Neural progenitor cell (in vitro differentiated cells): ENCODE data around the gene MAN1A1. TPM values are rescaled to one million over a fixed set of nuclear protein-coding genes. Genes with fewer than 3 reads are reported as not detected.

ENCODE experiments used
- DNase-seq: peaks from one replicate; pipeline ENCODE4 v3.0.0-alpha.2; 2016; ENCODE audit warnings: low spot score
- H2AFZ ChIP-seq: fragments of 200-600 bp; sonication (generic); replicated peaks from 2 replicates; pipeline ENCODE4 v1.6.1; 2016; ENCODE audit warnings: antibody characterized with exemption
- H3F3A ChIP-seq: fragments of 200-600 bp; sonication (generic); 2 replicates; pipeline ENCODE4 v1.6.1; 2016; ENCODE audit warnings: antibody characterized with exemption, low read depth
- H3K27ac ChIP-seq: fragments of 200-600 bp; sonication (generic); 2 replicates; pipeline ENCODE4 v1.5.1; 2016; ENCODE audit warnings: mild to moderate bottlenecking
- H3K27me3 ChIP-seq: fragments of 200-600 bp; sonication (generic); 2 replicates; pipeline ENCODE4 v1.6.1; 2016; ENCODE audit warnings: mild to moderate bottlenecking, moderate library complexity
- H3K36me3 ChIP-seq: fragments of 200-600 bp; sonication (generic); 2 replicates; pipeline ENCODE4 v1.5.1; 2016
- H3K4me1 ChIP-seq: fragments of 200-600 bp; sonication (generic); 2 replicates; pipeline ENCODE4 v1.6.1; 2016; ENCODE audit warnings: mixed run types
- H3K4me2 ChIP-seq: fragments of 200-600 bp; sonication (generic); 2 replicates; pipeline ENCODE4 v1.6.1; 2016
- H3K4me3 ChIP-seq: fragments of 200-600 bp; sonication (generic); 2 replicates; pipeline ENCODE4 v1.5.1; 2016
- H3K79me2 ChIP-seq: fragments of 200-600 bp; sonication (generic); 2 replicates; pipeline ENCODE4 v1.6.1; 2016; ENCODE audit warnings: low read depth
- H3K9ac ChIP-seq: fragments of 200-600 bp; sonication (generic); 2 replicates; pipeline ENCODE4 v1.6.1; 2016
- H3K9me3 ChIP-seq: fragments of 200-600 bp; sonication (generic); 2 replicates; pipeline ENCODE4 v1.5.1; 2016; ENCODE audit warnings: low read depth
- H4K20me1 ChIP-seq: fragments of 200-600 bp; sonication (generic); 2 replicates; pipeline ENCODE4 v1.6.1; 2016; ENCODE audit warnings: low read depth
- H3K27ac Mint-ChIP-seq: 3 replicates; pipeline ENCODE4 v1.8.0; 2021; ENCODE audit warnings: mixed read lengths
- H3K27me3 Mint-ChIP-seq: 2 replicates; pipeline ENCODE4 v1.8.0; 2022; ENCODE audit warnings: low read depth, mild to moderate bottlenecking, inconsistent platforms, moderate library complexity, mixed read lengths; ENCODE audit not compliant: insufficient read depth
- H3K36me3 Mint-ChIP-seq: 3 replicates; pipeline ENCODE4 v1.8.0; 2021; ENCODE audit warnings: mixed read lengths
- H3K4me1 Mint-ChIP-seq: 3 replicates; pipeline ENCODE4 v1.8.0; 2021; ENCODE audit warnings: mixed read lengths
- H3K4me3 Mint-ChIP-seq: 3 replicates; pipeline ENCODE4 v1.8.0; 2021; ENCODE audit warnings: mild to moderate bottlenecking, moderate library complexity, mixed read lengths
- H3K9me3 Mint-ChIP-seq: 3 replicates; pipeline ENCODE4 v1.8.0; 2020; ENCODE audit warnings: mixed read lengths
- EZH2 ChIP-seq: fragments of 200-600 bp; sonication (generic); IDR thresholded peaks from 2 replicates; pipeline ENCODE4 v1.6.1; 2017; ENCODE audit warnings: antibody characterized with exemption, mild to moderate bottlenecking, moderate library complexity
- EZH2phosphoT487 ChIP-seq: fragments of 200-600 bp; sonication (generic); IDR thresholded peaks from 2 replicates; pipeline ENCODE4 v1.6.1; 2017; ENCODE audit warnings: antibody characterized with exemption
- total RNA-seq: library from RNA; depleted of rRNA; stranded (reverse); fragments of >200 nt; gene quantifications from 2 replicates; pipeline ENCODE4 v1.2.3, GENCODE V29; 2015; ENCODE audit warnings: low replicate concordance
- TF ChIP-seq, protein P1 (sequence below): fragments of 200-600 bp; sonication (generic); IDR thresholded peaks from 2 replicates; pipeline ENCODE4 v1.5.1; 2017; ENCODE audit warnings: antibody characterized with exemption, mild to moderate bottlenecking

The MAN1A1 gene
- total RNA-seq, 1 donor from 2014 or later, result 5.2 TPM

DNA sequence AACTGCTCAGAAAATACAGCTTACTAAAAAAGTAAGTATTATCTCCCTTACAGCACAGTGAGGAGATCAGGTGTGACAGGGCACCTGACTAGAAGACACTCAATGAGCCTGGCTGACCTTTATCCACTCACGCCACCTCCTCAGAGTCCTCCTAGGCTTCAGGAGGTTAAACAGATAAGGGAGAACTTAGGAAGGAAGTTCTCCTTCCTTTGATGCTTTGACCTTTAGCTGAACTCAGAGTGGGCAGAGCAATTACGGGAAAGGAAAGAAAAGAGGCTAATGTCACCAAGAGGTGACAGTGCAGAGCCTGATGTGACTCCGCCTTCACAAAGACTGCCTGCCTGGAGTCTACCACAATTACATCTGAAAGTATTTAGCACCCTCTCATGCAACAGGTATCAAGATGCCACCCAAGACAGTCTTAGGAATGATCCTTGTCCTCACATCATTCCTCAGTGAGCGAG, 36.7 kb downstream of the MAN1A1 start:
- Histone ChIP-seq H2AFZ (no peak overlapping the region), H3K4me3 (no peak overlapping the region), H3K4me2 (no peak overlapping the region), H4K20me1 (no peaks in the 10 kb centered on the region), H3K9ac (no peak overlapping the region), H3F3A (no peaks in the 10 kb centered on the region), H3K79me2 (no peaks in the 10 kb centered on the region), H3K9me3 (no peaks in the 10 kb centered on the region), H3K27ac (no peak overlapping the region), H3K27me3 (no peaks in the 10 kb centered on the region), H3K36me3 (no peaks in the 10 kb centered on the region), H3K4me1 (peaks cover 37% of the 10 kb centered on the region)
- Mint-ChIP-seq H3K9me3 (no peaks in the 10 kb centered on the region), H3K27ac (no peak overlapping the region), H3K4me3 (no peak overlapping the region), H3K36me3 (no peaks in the 10 kb centered on the region), H3K27me3 (no peaks in the 10 kb centered on the region), H3K4me1 (peaks cover 6% of the 10 kb centered on the region)
- TF ChIP-seq EZH2phosphoT487, result no peak
- no peak for TF ChIP-seq EZH2
- TF ChIP-seq, protein P1, sequence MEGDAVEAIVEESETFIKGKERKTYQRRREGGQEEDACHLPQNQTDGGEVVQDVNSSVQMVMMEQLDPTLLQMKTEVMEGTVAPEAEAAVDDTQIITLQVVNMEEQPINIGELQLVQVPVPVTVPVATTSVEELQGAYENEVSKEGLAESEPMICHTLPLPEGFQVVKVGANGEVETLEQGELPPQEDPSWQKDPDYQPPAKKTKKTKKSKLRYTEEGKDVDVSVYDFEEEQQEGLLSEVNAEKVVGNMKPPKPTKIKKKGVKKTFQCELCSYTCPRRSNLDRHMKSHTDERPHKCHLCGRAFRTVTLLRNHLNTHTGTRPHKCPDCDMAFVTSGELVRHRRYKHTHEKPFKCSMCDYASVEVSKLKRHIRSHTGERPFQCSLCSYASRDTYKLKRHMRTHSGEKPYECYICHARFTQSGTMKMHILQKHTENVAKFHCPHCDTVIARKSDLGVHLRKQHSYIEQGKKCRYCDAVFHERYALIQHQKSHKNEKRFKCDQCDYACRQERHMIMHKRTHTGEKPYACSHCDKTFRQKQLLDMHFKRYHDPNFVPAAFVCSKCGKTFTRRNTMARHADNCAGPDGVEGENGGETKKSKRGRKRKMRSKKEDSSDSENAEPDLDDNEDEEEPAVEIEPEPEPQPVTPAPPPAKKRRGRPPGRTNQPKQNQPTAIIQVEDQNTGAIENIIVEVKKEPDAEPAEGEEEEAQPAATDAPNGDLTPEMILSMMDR, result no peak
- DNase-seq, result no peak

DNA sequence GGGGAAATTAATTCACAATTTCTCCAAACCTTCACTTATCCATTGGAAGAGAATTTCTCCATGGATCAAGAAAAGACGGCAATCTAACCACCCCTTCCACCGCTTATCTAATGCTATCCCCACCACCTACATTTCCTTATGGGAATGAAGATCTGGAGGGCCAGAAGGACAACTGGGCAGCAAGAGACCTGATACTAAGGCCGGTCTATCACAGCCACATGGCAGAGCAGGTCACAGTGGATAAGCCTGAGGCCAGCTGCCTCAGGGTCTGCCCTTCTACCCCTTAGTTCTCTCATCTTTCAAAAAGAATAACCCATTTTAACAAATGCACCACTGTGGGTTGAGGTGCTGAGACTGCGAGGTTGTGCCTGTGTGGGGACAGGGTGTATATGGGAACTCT, 37.1 kb downstream of the MAN1A1 start:
- no peaks in the 10 kb centered on the region for H3K27me3 ChIP-seq
- H3K4me2 ChIP-seq, result no peak overlapping the region
- H3K9me3 ChIP-seq, result no peaks in the 10 kb centered on the region
- DNase-seq, result no peak
- H3K9ac ChIP-seq, result no peak overlapping the region
- H3K27me3 Mint-ChIP-seq, result no peaks in the 10 kb centered on the region
- no peak overlapping the region for H3K27ac Mint-ChIP-seq
- peaks cover 6% of the 10 kb centered on the region for H3K4me1 Mint-ChIP-seq
- no peak overlapping the region for H3K27ac ChIP-seq
- no peaks in the 10 kb centered on the region for H3K36me3 Mint-ChIP-seq
- no peaks in the 10 kb centered on the region for H3K36me3 ChIP-seq
- no peak overlapping the region for H3K4me3 ChIP-seq
- TF ChIP-seq EZH2phosphoT487, result no peak
- TF ChIP-seq, protein P1, result no peak
- no peak for TF ChIP-seq EZH2
- no peaks in the 10 kb centered on the region for H3F3A ChIP-seq
- no peak overlapping the region for H3K4me3 Mint-ChIP-seq
- no peak overlapping the region for H2AFZ ChIP-seq
- no peaks in the 10 kb centered on the region for H3K79me2 ChIP-seq
- peaks cover 37% of the 10 kb centered on the region for H3K4me1 ChIP-seq
- no peaks in the 10 kb centered on the region for H3K9me3 Mint-ChIP-seq
- no peaks in the 10 kb centered on the region for H4K20me1 ChIP-seq

GRCh38 chr6:119311514-119312142, 37.9 kb downstream of the MAN1A1 start:
- Mint-ChIP-seq H3K9me3 (no peaks in the 10 kb centered on the region), H3K27me3 (no peaks in the 10 kb centered on the region), H3K4me1 (peaks cover 6% of the 10 kb centered on the region), H3K27ac (peak overlapping the region; percentile 30), H3K36me3 (no peaks in the 10 kb centered on the region), H3K4me3 (no peak overlapping the region)
- H3K27ac ChIP-seq, result peak overlapping the region; percentile 1
- no peaks in the 10 kb centered on the region for H3K27me3 ChIP-seq
- H3K9me3 ChIP-seq, result no peaks in the 10 kb centered on the region
- no peak overlapping the region for H2AFZ ChIP-seq
- no peaks in the 10 kb centered on the region for H3K79me2 ChIP-seq
- H3K36me3 ChIP-seq, result no peaks in the 10 kb centered on the region
- no peaks in the 10 kb centered on the region for H4K20me1 ChIP-seq
- no peak overlapping the region for H3K9ac ChIP-seq
- H3K4me1 ChIP-seq, result peaks cover 37% of the 10 kb centered on the region
- H3K4me3 ChIP-seq, result no peak overlapping the region
- H3F3A ChIP-seq, result no peaks in the 10 kb centered on the region
- TF ChIP-seq, protein P1, result no peak
- TF ChIP-seq EZH2 (no peak), EZH2phosphoT487 (no peak)
- peak overlapping the region; percentile 10 for H3K4me2 ChIP-seq
- peak; percentile 80 for DNase-seq
